OCI-LY1 (cell line): ENCODE measurements around the gene HTT.

ENCODE experiments used
- H2AFZ ChIP-seq: fragments of 200-600 bp; sonication (generic), shearing (Covaris generic); 2 replicates; pipeline ENCODE4 v1.6.0; 2014; ENCODE audit warnings: antibody characterized with exemption, mild to moderate bottlenecking, low read length
- H3F3A ChIP-seq: fragments of 200-600 bp; sonication (generic), shearing (Covaris generic); 2 replicates; pipeline ENCODE4 v1.6.0; 2014; ENCODE audit warnings: mild to moderate bottlenecking, antibody characterized with exemption, low read length, moderate library complexity; ENCODE audit not compliant: insufficient read depth
- H3K27ac ChIP-seq: fragments of 200-600 bp; sonication (generic); 2 replicates; pipeline ENCODE4 v1.5.1; 2014; ENCODE audit warnings: low read length, mixed run types, mild to moderate bottlenecking, low read depth; ENCODE audit not compliant: poor library complexity, severe bottlenecking
- H3K27me3 ChIP-seq: fragments of 200-600 bp; sonication (generic); 2 replicates; pipeline ENCODE4 v1.6.0; 2014; ENCODE audit warnings: antibody characterized with exemption, mild to moderate bottlenecking, low read length, moderate library complexity; ENCODE audit not compliant: insufficient read depth
- H3K36me3 ChIP-seq: fragments of 200-600 bp; sonication (generic); 2 replicates; pipeline ENCODE4 v1.6.1; 2014; ENCODE audit warnings: mild to moderate bottlenecking, antibody characterized with exemption, low read length, moderate library complexity, mixed read lengths; ENCODE audit not compliant: insufficient read depth
- H3K4me1 ChIP-seq: fragments of 200-600 bp; sonication (generic); 2 replicates; pipeline ENCODE4 v1.5.1; 2014; ENCODE audit warnings: mild to moderate bottlenecking, low read length, moderate library complexity; ENCODE audit not compliant: insufficient read depth, severe bottlenecking
- H3K4me2 ChIP-seq: fragments of 200-600 bp; sonication (generic), shearing (Covaris generic); 2 replicates; pipeline ENCODE4 v1.6.1; 2014; ENCODE audit warnings: low read length
- H3K4me3 ChIP-seq: fragments of 200-600 bp; sonication (generic); 2 replicates; pipeline ENCODE4 v1.5.1; 2014; ENCODE audit warnings: low read length, low read depth, mild to moderate bottlenecking, mixed read lengths; ENCODE audit not compliant: poor library complexity, severe bottlenecking
- H3K79me2 ChIP-seq: fragments of 200-600 bp; shearing (Covaris generic); 2 replicates; pipeline ENCODE4 v1.6.1; 2016; ENCODE audit warnings: mixed run types, low read length, mixed read lengths; ENCODE audit not compliant: insufficient read depth
- H3K9ac ChIP-seq: fragments of 200-600 bp; sonication (generic), shearing (Covaris generic); 2 replicates; pipeline ENCODE4 v1.6.1; 2014; ENCODE audit warnings: mild to moderate bottlenecking, low read length, mixed read lengths
- H3K9me2 ChIP-seq: fragments of 200-600 bp; sonication (generic), shearing (Covaris generic); 2 replicates; pipeline ENCODE4 v1.6.1; 2014; ENCODE audit warnings: low read depth, mild to moderate bottlenecking, low read length, mixed read lengths
- H3K9me3 ChIP-seq: fragments of 200-600 bp; shearing (Covaris generic); 2 replicates; pipeline ENCODE4 v1.6.1; 2014; ENCODE audit warnings: low read length, mixed read lengths
- H4K20me1 ChIP-seq: fragments of 200-600 bp; sonication (generic), shearing (Covaris generic); 2 replicates; pipeline ENCODE4 v1.6.0; 2016; ENCODE audit warnings: mild to moderate bottlenecking, low read length; ENCODE audit not compliant: insufficient read depth
- CTCF ChIP-seq: fragments of 200-600 bp; sonication (generic), shearing (Covaris generic); IDR thresholded peaks from 2 replicates; pipeline ENCODE4 v1.5.1; 2017; ENCODE audit warnings: mild to moderate bottlenecking, antibody characterized with exemption, low read length, moderate library complexity, mixed read lengths
- EZH2 ChIP-seq: fragments of 200-600 bp; sonication (generic), shearing (Covaris generic); IDR thresholded peaks from 2 replicates; pipeline ENCODE4 v1.8.0; 2017; ENCODE audit warnings: borderline replicate concordance, mixed run types, mild to moderate bottlenecking, antibody characterized with exemption, low read length, moderate library complexity, mixed read lengths

The HTT gene

GRCh38 chr4:3135155-3136011 lies 60.9 kb downstream of the HTT start:
- TF ChIP-seq EZH2 (no peak), CTCF (no peak)
- H3K36me3 ChIP-seq = peaks cover 42% of the 10 kb centered on the region
- H3F3A ChIP-seq = no peaks in the 10 kb centered on the region
- no peak overlapping the region for H3K9ac ChIP-seq
- H4K20me1 ChIP-seq = no peaks in the 10 kb centered on the region
- H3K27me3 ChIP-seq = no peaks in the 10 kb centered on the region
- H3K4me3 ChIP-seq = no peak overlapping the region
- H3K4me2 ChIP-seq = no peak overlapping the region
- no peak overlapping the region for H3K27ac ChIP-seq
- H3K9me3 ChIP-seq = no peaks in the 10 kb centered on the region
- no peak overlapping the region for H2AFZ ChIP-seq
- no peaks in the 10 kb centered on the region for H3K79me2 ChIP-seq
- no peaks in the 10 kb centered on the region for H3K4me1 ChIP-seq
- H3K9me2 ChIP-seq = no peaks in the 10 kb centered on the region

- Histone ChIP-seq H3K9me2 (no peaks in the 10 kb centered on the region), H2AFZ (no peak overlapping the region), H3F3A (no peaks in the 10 kb centered on the region), H3K4me3 (no peak overlapping the region), H4K20me1 (no peaks in the 10 kb centered on the region), H3K79me2 (no peaks in the 10 kb centered on the region), H3K27me3 (no peaks in the 10 kb centered on the region), H3K27ac (no peak overlapping the region), H3K4me2 (no peak overlapping the region), H3K9ac (no peak overlapping the region), H3K36me3 (peaks cover 35% of the 10 kb centered on the region), H3K4me1 (no peaks in the 10 kb centered on the region), H3K9me3 (no peaks in the 10 kb centered on the region)
- TF ChIP-seq CTCF = no peak
These were observed 62.0 kb downstream of the HTT start for GRCh38 chr4:3136454-3136853.

GRCh38 chr4:3137908-3138307 lies 63.4 kb downstream of the HTT start:
- H3K36me3 ChIP-seq = peaks cover 21% of the 10 kb centered on the region
- H3K4me3 ChIP-seq = no peak overlapping the region
- no peaks in the 10 kb centered on the region for H4K20me1 ChIP-seq
- H3K27ac ChIP-seq = no peak overlapping the region
- no peaks in the 10 kb centered on the region for H3K9me2 ChIP-seq
- TF ChIP-seq CTCF (no peak), EZH2 (no peak)
- H3K9ac ChIP-seq = no peak overlapping the region
- no peaks in the 10 kb centered on the region for H3F3A ChIP-seq
- H3K9me3 ChIP-seq = no peaks in the 10 kb centered on the region
- H3K4me1 ChIP-seq = no peaks in the 10 kb centered on the region
- H2AFZ ChIP-seq = no peak overlapping the region
- no peak overlapping the region for H3K4me2 ChIP-seq
- H3K27me3 ChIP-seq = no peaks in the 10 kb centered on the region
- H3K79me2 ChIP-seq = no peaks in the 10 kb centered on the region
